Spleen (tissue), 7 donors: ENCODE results near the gene CSF3R.

ENCODE experiments used
- POLR2A ChIP-seq, 3 donors: fragments of 450-650 bp; IDR thresholded peaks; one replicate each; pipeline ENCODE4 v1.5.1; 2017; ENCODE audit warnings: antibody characterized with exemption in 3 of 3, mild to moderate bottlenecking in 1 of 3
- POLR2AphosphoS5 ChIP-seq, 3 donors: sonication (generic); formaldehyde crosslinking; IDR thresholded peaks; one replicate each; pipeline ENCODE4 v1.5.1; 2017; ENCODE audit warnings: antibody characterized with exemption in 3 of 3
- TF ChIP-seq, protein P1 (sequence below), 11 experiments: fragments of 200-600 bp in 7 of 11; fragments of 450-650 bp in 4 of 11; sonication (generic) in 4 of 11; IDR thresholded peaks in 8 of 11; conservative IDR thresholded peaks in 3 of 11; 1 replicate in 7 of 11; 2 replicates in 4 of 11; pipeline versions ENCODE4 v1.4.0 to v1.8.0; 2016 to 2021; ENCODE audit warnings: antibody characterized with exemption in 11 of 11, inconsistent platforms in 4 of 11, mild to moderate bottlenecking in 1 of 11
- donor health status: DM: no; HTN: no; CAD: no; lungs with moderate emphysema.
- donor health status: DM: no; HTN: no; CAD: no.
- donor health status: DM: no; HTN: no; CAD: no.

- TF ChIP-seq POLR2A (IDR thresholded peaks at IDR 0.05), result no peak
- no peak for TF ChIP-seq POLR2AphosphoS5 (IDR thresholded peaks at IDR 0.05)
- TF ChIP-seq, protein P1, sequence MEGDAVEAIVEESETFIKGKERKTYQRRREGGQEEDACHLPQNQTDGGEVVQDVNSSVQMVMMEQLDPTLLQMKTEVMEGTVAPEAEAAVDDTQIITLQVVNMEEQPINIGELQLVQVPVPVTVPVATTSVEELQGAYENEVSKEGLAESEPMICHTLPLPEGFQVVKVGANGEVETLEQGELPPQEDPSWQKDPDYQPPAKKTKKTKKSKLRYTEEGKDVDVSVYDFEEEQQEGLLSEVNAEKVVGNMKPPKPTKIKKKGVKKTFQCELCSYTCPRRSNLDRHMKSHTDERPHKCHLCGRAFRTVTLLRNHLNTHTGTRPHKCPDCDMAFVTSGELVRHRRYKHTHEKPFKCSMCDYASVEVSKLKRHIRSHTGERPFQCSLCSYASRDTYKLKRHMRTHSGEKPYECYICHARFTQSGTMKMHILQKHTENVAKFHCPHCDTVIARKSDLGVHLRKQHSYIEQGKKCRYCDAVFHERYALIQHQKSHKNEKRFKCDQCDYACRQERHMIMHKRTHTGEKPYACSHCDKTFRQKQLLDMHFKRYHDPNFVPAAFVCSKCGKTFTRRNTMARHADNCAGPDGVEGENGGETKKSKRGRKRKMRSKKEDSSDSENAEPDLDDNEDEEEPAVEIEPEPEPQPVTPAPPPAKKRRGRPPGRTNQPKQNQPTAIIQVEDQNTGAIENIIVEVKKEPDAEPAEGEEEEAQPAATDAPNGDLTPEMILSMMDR (IDR thresholded peaks at IDR 0.05 in 8 of 11, conservative IDR thresholded peaks at IDR 0.05 in 3 of 11), result no peak
Measured at GRCh38 chr1:36417931-36418330, 64.8 kb downstream of the CSF3R start.
